Measurements from ENCODE around the gene FKBP14. TPM values are rescaled to one million over a fixed set of nuclear protein-coding genes. Genes with fewer than 3 reads are reported as not detected.

The FKBP14 gene
- polyA plus RNA-seq, 6 donors from 2014 or later: 1.5 to 3.3 (median 2.4) TPM

DNA sequence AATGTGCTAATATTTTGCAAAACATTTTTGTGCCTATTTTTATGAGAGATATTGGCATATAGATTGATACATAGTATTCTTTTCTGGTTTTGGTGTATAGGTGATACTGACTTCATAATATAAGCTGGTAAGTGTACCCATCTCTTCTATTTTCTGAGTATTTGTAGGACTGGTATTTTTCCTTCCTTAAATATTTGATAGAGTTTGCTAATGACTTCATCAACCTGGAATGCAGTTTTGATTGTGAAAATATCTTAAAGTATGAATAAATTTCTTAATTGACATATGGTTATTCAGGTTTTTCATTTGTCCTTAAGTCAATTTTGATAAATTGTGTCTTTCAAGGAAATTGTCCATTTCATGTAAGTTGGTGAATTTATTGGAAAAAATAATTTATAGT, 30.9 kb downstream of the FKBP14 start:
- Mint-ChIP-seq H3K27ac (no peak overlapping the region), H3K9me3 (peaks cover 5 to 31% (median 23%) of the 10 kb centered on the region in 7 donors), H3K4me1 (no peaks in the 10 kb centered on the region), H3K4me3 (no peak overlapping the region), H3K36me3 (peaks cover 5 to 15% of the 10 kb centered on the region in 2 donors), H3K27me3 (peaks cover 15 to 42% (median 33%) of the 10 kb centered on the region in 3 donors)
- ATAC-seq (ENCODE audit: low read depth in 2 of 2) (no peak), DNase-seq (no peak)

- ATAC-seq (ENCODE audit: low read depth in 2 of 2) (no peak), DNase-seq (no peak)
- Mint-ChIP-seq H3K4me3 (no peak overlapping the region), H3K36me3 (peaks cover 5 to 15% of the 10 kb centered on the region in 2 donors), H3K9me3 (peaks cover 6 to 31% (median 23%) of the 10 kb centered on the region in 7 donors), H3K27ac (no peak overlapping the region), H3K27me3 (peaks cover 16 to 36% (median 27%) of the 10 kb centered on the region in 3 donors), H3K4me1 (peaks cover 5 to 14% (median 12%) of the 10 kb centered on the region in 3 donors)
Measured at GRCh38 chr7:29993140-29993539, 33.4 kb downstream of the FKBP14 start.

DNA sequence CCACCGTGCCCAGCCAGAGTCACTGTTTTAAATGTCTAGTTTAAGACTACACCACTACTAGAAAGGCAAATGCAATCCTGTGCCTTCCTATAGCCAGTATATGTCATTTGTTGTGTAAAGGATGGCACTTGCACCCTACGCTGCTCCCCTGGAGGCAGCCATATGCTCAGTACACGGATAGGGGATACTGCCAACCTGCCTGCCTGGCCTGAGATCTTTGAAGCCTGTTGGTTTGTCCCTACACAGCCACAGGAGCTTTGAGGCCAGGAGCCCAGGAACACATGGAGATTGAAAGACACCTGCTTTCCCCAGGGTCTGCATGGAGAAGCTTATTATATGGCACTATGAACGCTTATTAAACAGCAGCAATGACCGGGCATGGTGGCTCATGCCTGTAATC, 34.6 kb downstream of the FKBP14 start:
- Mint-ChIP-seq H3K9me3 (peaks cover 5 to 27% (median 20%) of the 10 kb centered on the region in 7 donors), H3K27me3 (peaks cover 16 to 39% (median 24%) of the 10 kb centered on the region in 3 donors), H3K36me3 (peaks cover 5 to 8% of the 10 kb centered on the region in 2 donors), H3K4me3 (peak overlapping the region in 2 of 8 donors; percentile 57 to 78), H3K4me1 (peaks cover 14 to 24% (median 24%) of the 10 kb centered on the region in 3 donors), H3K27ac (no peak overlapping the region)
- ATAC-seq (ENCODE audit: low read depth in 2 of 2) (no peak), DNase-seq (no peak)

DNA sequence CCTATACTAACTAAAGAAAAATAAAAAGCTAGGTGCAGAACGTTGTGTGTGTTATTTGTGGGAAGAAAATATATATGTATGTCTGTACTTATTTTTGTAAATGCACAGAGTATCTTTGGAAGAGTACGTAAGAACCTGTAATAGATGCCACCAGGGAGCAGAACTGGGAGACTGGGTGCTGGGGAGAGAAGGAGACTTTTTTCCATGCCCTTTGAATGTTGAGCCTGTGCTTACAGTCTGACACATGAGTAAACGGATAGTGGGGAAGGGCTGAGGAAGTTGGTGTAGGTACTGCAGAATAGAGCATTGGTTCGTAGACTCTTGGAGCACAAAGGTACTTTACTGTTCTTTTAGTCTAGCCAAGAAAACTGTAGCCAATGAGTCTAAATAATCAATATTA, 35.6 kb downstream of the FKBP14 start:
- Mint-ChIP-seq H3K27ac (peak overlapping the region in 1 of 6 donors; percentile 85), H3K36me3 (no peaks in the 10 kb centered on the region), H3K9me3 (peaks cover 0 to 19% (median 12%) of the 10 kb centered on the region in 7 donors), H3K4me1 (peaks cover 15 to 27% (median 27%) of the 10 kb centered on the region in 3 donors), H3K27me3 (peaks cover 8 to 34% (median 17%) of the 10 kb centered on the region in 3 donors), H3K4me3 (peak overlapping the region in 7 of 8 donors; percentile 69 to 94 (median 84))
- ATAC-seq (ENCODE audit: low read depth in 2 of 2) (no peak), DNase-seq (no peak)

GRCh38 chr7:29989257-29989995, 37.1 kb downstream of the FKBP14 start, which contains the start of gene SCRN1:
SCRN1 (minus strand) TSS chr7:29989801; CDS start chr7:29969067, 20,734 bp downstream.
- peak within 1 kb of the TSS; percentile 81 to 95 (median 90) for H3K4me3 Mint-ChIP-seq
- H3K4me1 Mint-ChIP-seq: peaks cover 21 to 33% (median 33%) of the 10 kb centered on the region in 3 donors
- peak within 1 kb of the TSS; percentile 43 to 96 (median 86) for H3K27ac Mint-ChIP-seq
- H3K36me3 Mint-ChIP-seq: no peaks in the 10 kb centered on the region
- H3K9me3 Mint-ChIP-seq: peaks cover 0 to 15% (median 10%) of the 10 kb centered on the region in 7 donors
- DNase-seq (peak; percentile 57), ATAC-seq (ENCODE audit: low read depth in 2 of 2) (peak; percentile 51 to 55)
- peaks cover 8 to 34% (median 17%) of the 10 kb centered on the region in 3 donors for H3K27me3 Mint-ChIP-seq

- Mint-ChIP-seq H3K36me3 (peaks cover 0 to 2% of the 10 kb centered on the region in 2 donors), H3K4me3 (peak overlapping the region; percentile 81 to 95 (median 90)), H3K27me3 (peaks cover 8 to 34% (median 17%) of the 10 kb centered on the region in 3 donors), H3K4me1 (peaks cover 21 to 33% (median 33%) of the 10 kb centered on the region in 3 donors), H3K9me3 (peaks cover 0 to 15% (median 10%) of the 10 kb centered on the region in 7 donors), H3K27ac (peak overlapping the region; percentile 58 to 98 (median 90))
- ATAC-seq (ENCODE audit: low read depth in 2 of 2): peak; percentile 48 to 49
- DNase-seq: peak; percentile 51
Measured at GRCh38 chr7:29988424-29989256, 37.9 kb downstream of the FKBP14 start.

DNA sequence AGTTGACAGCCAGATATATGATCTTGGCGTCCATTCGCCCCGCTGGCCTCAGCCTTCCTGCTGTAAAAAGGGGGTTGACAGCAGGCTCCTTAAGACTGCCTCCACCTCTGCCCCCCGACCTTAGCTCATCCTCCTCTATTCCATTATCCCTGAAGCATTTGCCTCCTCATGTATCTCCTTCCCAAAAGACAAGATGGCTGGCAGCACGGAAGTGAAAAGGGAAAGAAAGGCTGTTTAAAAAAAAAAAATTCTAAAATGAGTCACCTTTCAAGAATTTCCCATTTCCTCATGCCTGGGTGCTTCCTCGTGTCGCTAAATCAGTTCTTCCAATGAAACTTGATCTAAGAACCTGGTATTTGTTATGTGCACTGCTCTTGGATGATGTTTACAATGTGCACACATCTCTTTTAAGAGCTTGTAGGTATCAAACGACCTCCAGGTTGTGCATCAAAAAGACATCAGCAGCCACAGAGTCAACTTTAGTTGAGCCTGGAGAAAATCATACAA, 38.6 kb downstream of the FKBP14 start:
- ATAC-seq (ENCODE audit: low read depth in 2 of 2) (no peak), DNase-seq (no peak)
- peaks cover 8 to 34% (median 17%) of the 10 kb centered on the region in 3 donors for H3K27me3 Mint-ChIP-seq

GRCh38 chr7:29987083-29987482, 39.4 kb downstream of the FKBP14 start:
- H3K27ac Mint-ChIP-seq: peak overlapping the region in 5 of 6 donors; percentile 71 to 90 (median 87)
- no peak for DNase-seq
- ATAC-seq (ENCODE audit: low read depth in 2 of 2): no peak
- H3K4me1 Mint-ChIP-seq: peaks cover 21 to 36% (median 33%) of the 10 kb centered on the region in 3 donors
- peaks cover 8 to 28% (median 13%) of the 10 kb centered on the region in 3 donors for H3K27me3 Mint-ChIP-seq
- peak overlapping the region; percentile 3 to 93 (median 62) for H3K4me3 Mint-ChIP-seq
- H3K9me3 Mint-ChIP-seq: peaks cover 0 to 5% (median 1%) of the 10 kb centered on the region in 7 donors
- peaks cover 0 to 4% of the 10 kb centered on the region in 2 donors for H3K36me3 Mint-ChIP-seq

More for the DNA sequence above, 38.6 kb downstream of the FKBP14 start:
- peaks cover 0 to 9% (median 5%) of the 10 kb centered on the region in 7 donors for H3K9me3 Mint-ChIP-seq
- peaks cover 0 to 4% of the 10 kb centered on the region in 2 donors for H3K36me3 Mint-ChIP-seq
- peaks cover 21 to 34% (median 33%) of the 10 kb centered on the region in 3 donors for H3K4me1 Mint-ChIP-seq
- H3K27ac Mint-ChIP-seq: peak overlapping the region in 4 of 6 donors; percentile 85 to 98 (median 92)
- peak overlapping the region; percentile 81 to 95 (median 90) for H3K4me3 Mint-ChIP-seq

- Mint-ChIP-seq H3K9me3 (no peaks in the 10 kb centered on the region), H3K36me3 (peaks cover 0 to 4% of the 10 kb centered on the region in 2 donors), H3K4me3 (no peak overlapping the region), H3K27ac (no peak overlapping the region), H3K27me3 (no peaks in the 10 kb centered on the region), H3K4me1 (peaks cover 0 to 9% (median 7%) of the 10 kb centered on the region in 3 donors)
- no peak for ATAC-seq (ENCODE audit: low read depth in 2 of 2)
- DNase-seq: no peak
Measured at GRCh38 chr7:29980151-29980550, 46.4 kb downstream of the FKBP14 start.

GRCh38 chr7:29977886-29978651, 48.4 kb downstream of the FKBP14 start:
- ATAC-seq (ENCODE audit: low read depth in 2 of 2): no peak
- Mint-ChIP-seq H3K9me3 (no peaks in the 10 kb centered on the region), H3K27me3 (no peaks in the 10 kb centered on the region), H3K27ac (no peak overlapping the region), H3K4me1 (peaks cover 0 to 9% (median 7%) of the 10 kb centered on the region in 3 donors), H3K4me3 (no peak overlapping the region), H3K36me3 (no peaks in the 10 kb centered on the region)
- no peak for DNase-seq

GRCh38 chr7:29976673-29977415, 49.7 kb downstream of the FKBP14 start:
- peaks cover 0 to 9% (median 3%) of the 10 kb centered on the region in 3 donors for H3K4me1 Mint-ChIP-seq
- no peaks in the 10 kb centered on the region for H3K27me3 Mint-ChIP-seq
- peak overlapping the region in 1 of 8 donors; percentile 37 for H3K4me3 Mint-ChIP-seq
- peak overlapping the region in 1 of 6 donors; percentile 11 for H3K27ac Mint-ChIP-seq
- H3K9me3 Mint-ChIP-seq: no peaks in the 10 kb centered on the region
- H3K36me3 Mint-ChIP-seq: no peaks in the 10 kb centered on the region
- ATAC-seq (ENCODE audit: low read depth in 2 of 2) (no peak), DNase-seq (no peak)

- Mint-ChIP-seq H3K27me3 (no peaks in the 10 kb centered on the region), H3K9me3 (no peaks in the 10 kb centered on the region), H3K27ac (no peak overlapping the region), H3K4me3 (no peak overlapping the region), H3K4me1 (peaks cover 0 to 12% (median 0%) of the 10 kb centered on the region in 3 donors), H3K36me3 (no peaks in the 10 kb centered on the region)
- ATAC-seq (ENCODE audit: low read depth in 2 of 2): no peak
- DNase-seq: no peak
Measured at GRCh38 chr7:29976266-29976665, 50.2 kb downstream of the FKBP14 start.

Data from naive B cell (primary cell).